GM19099 (cell line): ENCODE data around the gene SH3PXD2A.

Source experiments
- POLR2A ChIP-seq: IDR thresholded peaks from 3 replicates; pipeline ENCODE4 v1.6.1; 2011; ENCODE audit warnings: low read depth; ENCODE audit not compliant: insufficient read length; ENCODE audit errors: extremely low read depth

Gene SH3PXD2A

DNA sequence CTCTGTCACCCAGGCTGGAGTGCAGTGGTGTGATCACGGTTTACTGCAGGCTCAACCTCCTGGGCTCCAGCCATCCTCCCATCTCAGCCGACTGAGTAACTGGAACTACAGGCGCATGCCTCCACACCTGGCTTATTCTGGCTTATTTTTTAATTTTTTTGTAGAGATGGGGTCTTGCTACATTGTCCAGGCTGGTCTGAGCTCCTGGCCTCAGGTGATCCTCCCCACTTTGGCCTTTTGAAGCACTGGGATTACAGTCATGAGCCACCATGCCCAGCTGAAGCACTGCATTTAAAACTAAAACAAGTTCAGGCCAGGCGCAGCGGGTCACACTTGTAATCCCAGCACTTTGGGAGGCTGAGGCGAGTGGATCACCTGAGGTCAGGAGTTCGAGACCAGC is 8.0 kb downstream of the SH3PXD2A start:
- TF ChIP-seq POLR2A, result no peak

- TF ChIP-seq POLR2A, result no peak
Measured at GRCh38 chr10:103845972-103846371, 9.4 kb downstream of the SH3PXD2A start.

GRCh38 chr10:103843854-103844570 is 11.4 kb downstream of the SH3PXD2A start:
- TF ChIP-seq POLR2A, result no peak

DNA sequence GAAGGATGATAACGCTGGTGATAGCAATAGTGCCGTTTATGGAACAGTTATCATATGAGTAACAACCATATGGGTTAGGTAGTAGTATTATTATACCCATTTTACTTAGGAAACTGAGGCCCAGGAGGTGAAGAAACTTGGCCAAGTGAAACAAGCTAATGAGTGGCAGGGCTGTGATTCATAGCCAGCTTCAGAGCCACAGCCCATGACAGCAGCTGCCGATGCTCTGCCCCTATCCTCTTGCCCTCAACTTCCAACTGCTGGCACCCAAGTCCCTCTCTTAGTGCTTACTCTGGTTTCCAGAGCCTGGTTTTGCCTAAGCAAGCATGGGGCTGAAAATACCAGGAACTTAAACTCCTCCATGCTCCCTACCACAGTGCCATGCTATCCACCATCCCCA is 12.3 kb downstream of the SH3PXD2A start:
- no peak for TF ChIP-seq POLR2A

DNA sequence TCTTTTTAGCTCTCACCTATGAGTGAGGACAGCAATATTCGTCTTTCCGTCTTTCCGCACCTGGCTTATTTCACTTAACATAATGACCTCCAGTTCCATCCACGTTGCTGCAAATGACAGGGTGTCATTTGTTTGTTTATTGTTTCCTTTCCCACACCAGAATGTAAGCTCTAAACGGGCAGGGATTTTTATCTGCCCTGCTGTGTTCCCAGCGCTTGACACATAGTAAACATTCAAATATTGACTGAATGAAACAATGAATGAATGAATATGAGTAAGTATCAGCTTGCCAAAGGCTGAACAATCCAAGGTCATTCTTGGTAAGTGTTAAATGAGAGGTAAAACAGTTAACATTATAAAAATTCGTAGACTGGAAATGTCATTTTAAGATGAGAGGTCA is 12.8 kb downstream of the SH3PXD2A start:
- TF ChIP-seq POLR2A, result no peak

DNA sequence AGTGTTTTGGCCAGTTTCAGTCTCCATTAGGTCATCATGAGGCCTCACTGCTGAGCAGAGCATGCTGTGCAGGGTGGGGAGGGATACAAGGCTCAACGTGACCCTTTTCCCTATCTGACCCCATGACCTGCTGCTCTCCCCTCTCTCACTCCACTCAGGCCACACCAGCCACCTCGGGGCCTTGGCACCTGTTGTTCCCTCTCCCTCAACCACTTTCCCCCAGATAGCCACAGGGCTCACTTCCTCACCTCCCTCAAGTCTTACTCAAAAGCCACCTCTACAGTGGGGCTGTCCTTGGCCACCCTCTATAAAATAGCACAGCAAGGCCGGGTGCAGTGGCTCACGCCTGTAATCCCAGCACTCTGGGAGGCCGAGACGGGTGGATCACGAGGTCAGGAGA is 13.9 kb downstream of the SH3PXD2A start:
- no peak for TF ChIP-seq POLR2A

DNA sequence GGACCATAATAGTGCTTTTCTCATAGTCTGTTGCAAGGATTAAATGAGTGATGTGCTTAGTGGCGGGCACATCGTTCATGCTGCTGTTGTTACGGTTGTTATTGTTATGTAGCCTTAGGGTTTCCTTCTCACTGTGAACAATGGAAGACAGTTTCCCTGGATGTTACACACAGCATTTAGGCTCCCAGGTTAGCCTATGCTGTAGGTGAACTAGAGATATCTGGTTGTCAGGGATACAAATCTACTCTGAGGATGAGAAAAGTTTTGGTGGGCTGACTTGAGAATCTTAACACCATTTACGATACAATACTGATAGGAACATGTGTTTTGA is 14.7 kb downstream of the SH3PXD2A start:
- no peak for TF ChIP-seq POLR2A

DNA sequence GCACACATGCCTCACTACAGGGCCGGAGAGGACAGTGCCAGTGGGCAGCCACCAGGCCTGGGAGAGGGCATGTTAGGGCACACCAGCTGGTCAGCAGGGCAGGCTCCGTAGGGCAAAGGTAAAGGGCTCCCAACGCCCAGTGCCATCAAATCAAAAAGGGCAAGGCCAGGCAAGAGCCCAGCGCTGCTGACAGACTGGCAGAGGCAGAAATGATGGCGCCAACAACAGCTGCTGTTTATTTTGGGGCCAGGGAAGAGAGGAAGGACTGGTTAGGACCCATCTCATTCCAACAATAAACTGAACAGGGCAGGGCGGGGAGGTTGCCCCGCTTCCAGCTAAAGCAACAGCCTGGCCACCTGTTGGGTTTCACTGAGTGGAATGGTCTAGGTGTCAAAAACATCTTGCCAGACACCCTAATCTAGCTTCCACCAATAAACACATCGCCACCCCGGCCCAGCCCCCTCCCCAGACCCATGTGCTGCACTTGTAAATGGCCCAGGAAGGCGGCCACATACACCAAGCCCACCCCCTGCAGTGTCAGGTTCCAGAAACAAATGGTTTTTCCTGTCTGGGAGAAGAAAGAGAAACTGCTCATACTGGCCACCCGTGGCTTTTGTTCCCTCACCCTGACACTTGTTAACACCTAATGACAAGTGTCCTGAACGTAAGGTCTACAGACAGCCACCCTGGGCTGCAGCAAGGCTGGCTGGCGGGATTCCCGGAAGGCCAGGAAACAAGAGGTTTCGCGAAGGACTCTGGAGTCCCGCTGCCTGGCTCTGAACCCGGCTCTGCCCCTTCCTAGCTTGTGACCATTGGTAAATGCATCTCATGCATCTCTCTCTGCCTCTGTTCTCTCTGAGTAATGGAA is 15.3 kb downstream of the SH3PXD2A start:
- TF ChIP-seq POLR2A, result no peak

GRCh38 chr10:103839519-103839871 is 15.9 kb downstream of the SH3PXD2A start:
- TF ChIP-seq POLR2A, result no peak

DNA sequence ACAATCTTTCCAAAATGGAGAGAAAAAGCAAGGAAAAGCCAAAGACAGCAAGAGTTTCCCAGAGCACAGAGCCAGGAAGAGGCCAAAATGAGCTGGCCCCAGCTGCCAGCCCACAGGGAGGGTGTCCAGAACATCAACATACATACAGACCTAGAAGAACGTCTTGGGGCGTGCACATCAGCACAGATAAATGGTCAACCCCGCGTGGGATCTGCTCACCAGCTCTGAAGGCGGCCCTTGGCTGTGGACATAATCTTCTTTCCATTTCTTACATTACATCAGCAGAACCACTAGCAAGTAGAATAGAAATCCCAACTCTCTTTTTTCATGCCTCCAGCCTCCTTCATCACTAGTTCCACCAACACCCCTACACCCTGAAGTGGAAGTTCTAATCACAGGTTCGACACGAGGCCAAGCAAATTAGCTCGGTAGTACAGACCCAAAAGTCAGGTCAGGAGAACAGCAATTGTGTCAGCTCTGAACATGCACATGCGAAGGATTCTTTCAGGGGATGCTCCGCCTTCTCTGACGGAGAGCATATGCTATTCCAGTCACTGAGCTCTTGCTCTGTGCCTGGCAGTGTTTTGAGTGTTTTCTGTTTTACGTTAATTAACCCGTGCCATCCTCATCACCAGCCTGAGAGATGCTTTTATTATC is 16.4 kb downstream of the SH3PXD2A start:
- TF ChIP-seq POLR2A, result no peak

DNA sequence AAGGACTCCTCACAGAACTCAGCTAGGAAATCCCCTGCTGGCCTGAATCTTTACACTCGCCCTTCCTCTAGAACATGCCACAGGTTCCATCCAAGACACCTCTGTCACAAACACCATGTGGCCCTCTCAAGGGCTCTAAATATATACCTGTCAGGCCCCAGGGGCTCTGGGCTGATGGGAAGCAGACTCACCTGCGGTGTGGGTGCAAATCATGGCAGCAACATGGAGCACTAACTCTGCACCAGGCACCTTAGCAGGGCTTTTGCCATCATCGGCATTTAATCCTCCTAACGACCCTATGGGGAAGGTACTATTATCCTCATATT is 17.3 kb downstream of the SH3PXD2A start:
- no peak for TF ChIP-seq POLR2A

DNA sequence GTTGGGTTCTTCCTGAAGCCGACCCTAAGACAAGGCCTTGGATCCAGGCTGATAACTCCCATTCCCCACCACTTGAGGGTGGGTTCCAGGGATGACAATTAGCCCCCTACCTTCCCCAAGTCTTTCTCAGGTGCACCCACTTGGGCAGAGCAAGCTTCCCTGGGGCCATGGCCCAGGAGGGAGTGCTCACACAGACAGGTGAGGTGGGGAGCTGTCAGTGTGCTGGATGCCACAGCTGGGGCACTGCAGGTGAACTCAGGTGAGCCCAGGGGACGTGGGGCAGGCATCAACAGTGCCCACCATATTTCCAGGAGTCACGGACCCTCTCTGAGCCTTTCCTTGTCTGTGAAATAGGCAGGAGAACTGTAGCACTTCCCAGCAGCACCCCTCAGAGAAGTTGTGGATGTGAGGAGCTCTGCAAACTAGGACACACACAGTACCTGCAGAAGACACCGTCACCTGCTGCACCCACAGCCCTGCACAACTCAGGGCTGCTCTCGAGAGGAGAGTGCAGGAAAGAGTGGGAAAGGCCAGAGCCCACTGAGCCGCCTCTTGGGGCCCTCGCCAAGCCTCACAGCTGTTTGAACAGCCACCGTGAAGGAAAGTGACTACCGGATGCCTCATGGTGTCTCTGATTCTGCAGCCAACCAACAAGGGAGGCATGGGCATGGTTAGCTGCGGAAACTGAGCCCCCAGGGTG is 17.9 kb downstream of the SH3PXD2A start:
- TF ChIP-seq POLR2A, result no peak

GRCh38 chr10:103836861-103837260 is 18.5 kb downstream of the SH3PXD2A start:
- TF ChIP-seq POLR2A, result no peak

GRCh38 chr10:103836273-103836672 is 19.1 kb downstream of the SH3PXD2A start:
- no peak for TF ChIP-seq POLR2A
